Thyroid gland (tissue), 4 donors: ENCODE data around the gene UBE4A. TPM values are rescaled to one million over a fixed set of nuclear protein-coding genes. Genes with fewer than 3 reads are reported as not detected.

Experiments used
- DNase-seq, 2 donors: peaks; one replicate each; pipeline ENCODE4 v3.0.0-alpha.2; 2019
- H3K27ac ChIP-seq, 3 donors: fragments of 200-600 bp; sonication (generic); 1 replicate in 2 of 3; 2 replicates in 1 of 3; pipeline ENCODE4 v1.5.1; 2016 to 2019; ENCODE audit warnings: mild to moderate bottlenecking in 1 of 3, moderate library complexity in 1 of 3
- H3K27me3 ChIP-seq: fragments of 200-600 bp; sonication (generic); one replicate; pipeline ENCODE4 v1.5.1; 2019
- H3K36me3 ChIP-seq, 2 donors: fragments of 200-600 bp; sonication (generic); one replicate each; pipeline ENCODE4 v1.5.1; 2016 to 2019
- H3K4me1 ChIP-seq, 2 donors: fragments of 200-600 bp; sonication (generic); one replicate each; pipeline ENCODE4 v1.5.1; 2017 to 2019
- H3K4me3 ChIP-seq, 3 donors: fragments of 200-600 bp; sonication (generic); replicated peaks in 1 of 3; 1 replicate in 2 of 3; 2 replicates in 1 of 3; pipeline ENCODE4 v1.5.1; 2016; ENCODE audit warnings: mild to moderate bottlenecking in 1 of 3
- H3K9me3 ChIP-seq: fragments of 200-600 bp; sonication (generic); one replicate; pipeline ENCODE4 v1.5.1; 2017
- POLR2A ChIP-seq, 2 donors: fragments of 450-650 bp; IDR thresholded peaks; one replicate each; pipeline ENCODE4 v1.6.1; 2017; ENCODE audit warnings: antibody characterized with exemption in 2 of 2, mild to moderate bottlenecking in 2 of 2, moderate library complexity in 1 of 2
- WGBS, 2 donors: methylation state at CpG; one replicate each; pipeline ENCODE4 v1.1.5; 2017; 5-methylcytosine and 5-hydroxymethylcytosine counted together
- intact Hi-C: fragments of 100-400 bp; cut with DNase I; formaldehyde crosslinking; loops from one replicate; pipeline ENCODE4 v1.15.1; 2023
- total RNA-seq, 4 donors: library from RNA; depleted of rRNA; stranded (reverse); fragments of >200 nt; gene quantifications; one replicate each; pipeline ENCODE4 v1.2.3, GENCODE V29; 2016
- TF ChIP-seq, protein P1 (sequence below), 6 experiments: fragments of 200-600 bp in 3 of 6; fragments of 450-650 bp in 3 of 6; sonication (generic) in 3 of 6; IDR thresholded peaks; one replicate each; pipeline ENCODE4 v1.5.1; 2016 to 2019; ENCODE audit warnings: antibody characterized with exemption in 6 of 6, mild to moderate bottlenecking in 2 of 6, inconsistent platforms in 1 of 6, moderate library complexity in 1 of 6

UBE4A gene
- total RNA-seq, 4 donors from 2014 or later: 42.7 to 57.3 (median 48.2) TPM

DNA sequence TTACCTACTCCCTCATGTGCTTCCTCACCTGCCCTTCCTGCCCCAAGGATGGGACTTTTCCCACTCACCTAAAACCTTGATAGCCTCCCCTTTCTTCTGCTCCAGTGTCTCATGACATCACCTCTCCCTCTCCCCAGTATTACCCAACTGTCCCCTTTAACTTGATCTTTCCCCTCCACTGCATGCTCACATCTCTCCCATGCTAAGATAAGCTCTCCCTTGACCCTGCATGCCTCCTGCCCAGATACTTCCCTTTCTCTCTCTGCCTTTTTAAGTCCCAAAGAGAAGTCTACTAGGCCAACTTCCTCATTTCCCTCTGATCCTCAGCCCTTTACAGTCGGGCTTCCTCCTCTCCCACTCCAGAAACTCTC, 40.1 kb upstream of the UBE4A start:
- H3K27me3 ChIP-seq: no peaks in the 10 kb centered on the region
- intact Hi-C loops: no loop called here
- TF ChIP-seq POLR2A (IDR thresholded peaks at IDR 0.05): no peak
- TF ChIP-seq, protein P1, sequence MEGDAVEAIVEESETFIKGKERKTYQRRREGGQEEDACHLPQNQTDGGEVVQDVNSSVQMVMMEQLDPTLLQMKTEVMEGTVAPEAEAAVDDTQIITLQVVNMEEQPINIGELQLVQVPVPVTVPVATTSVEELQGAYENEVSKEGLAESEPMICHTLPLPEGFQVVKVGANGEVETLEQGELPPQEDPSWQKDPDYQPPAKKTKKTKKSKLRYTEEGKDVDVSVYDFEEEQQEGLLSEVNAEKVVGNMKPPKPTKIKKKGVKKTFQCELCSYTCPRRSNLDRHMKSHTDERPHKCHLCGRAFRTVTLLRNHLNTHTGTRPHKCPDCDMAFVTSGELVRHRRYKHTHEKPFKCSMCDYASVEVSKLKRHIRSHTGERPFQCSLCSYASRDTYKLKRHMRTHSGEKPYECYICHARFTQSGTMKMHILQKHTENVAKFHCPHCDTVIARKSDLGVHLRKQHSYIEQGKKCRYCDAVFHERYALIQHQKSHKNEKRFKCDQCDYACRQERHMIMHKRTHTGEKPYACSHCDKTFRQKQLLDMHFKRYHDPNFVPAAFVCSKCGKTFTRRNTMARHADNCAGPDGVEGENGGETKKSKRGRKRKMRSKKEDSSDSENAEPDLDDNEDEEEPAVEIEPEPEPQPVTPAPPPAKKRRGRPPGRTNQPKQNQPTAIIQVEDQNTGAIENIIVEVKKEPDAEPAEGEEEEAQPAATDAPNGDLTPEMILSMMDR (IDR thresholded peaks at IDR 0.05): no peak
- no peak overlapping the region for H3K4me3 ChIP-seq
- H3K27ac ChIP-seq: no peak overlapping the region
- H3K9me3 ChIP-seq: no peaks in the 10 kb centered on the region
- H3K36me3 ChIP-seq: no peaks in the 10 kb centered on the region
- no peak for DNase-seq
- 20 to 35% methylated on average over 1 of the region's 1 CpG for WGBS, 2 donors
- peaks cover 0 to 25% of the 10 kb centered on the region in 2 donors for H3K4me1 ChIP-seq

DNA sequence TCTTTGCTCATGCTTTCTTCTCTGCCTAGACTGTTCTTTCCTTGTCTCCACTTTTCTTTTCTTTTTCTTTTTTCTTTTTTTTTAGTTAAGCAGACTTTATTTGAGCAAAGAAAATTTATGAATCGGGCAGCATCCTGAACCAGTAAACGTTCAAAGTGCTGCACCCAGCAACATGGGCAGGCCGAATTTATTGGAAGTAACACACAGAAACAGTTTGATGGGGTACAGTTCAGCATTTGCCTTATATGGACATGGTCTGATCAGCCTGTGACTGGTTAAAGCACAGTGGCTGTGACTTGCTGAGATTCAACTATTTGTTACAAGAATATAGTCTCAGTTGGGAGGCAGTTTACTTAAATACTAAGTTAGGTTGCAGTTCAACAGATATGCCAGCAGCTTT, 38.9 kb upstream of the UBE4A start:
- TF ChIP-seq POLR2A (IDR thresholded peaks at IDR 0.05): no peak
- TF ChIP-seq, protein P1 (IDR thresholded peaks at IDR 0.05): no peak
- DNase-seq: no peak
- Histone ChIP-seq H3K27ac (no peak overlapping the region), H3K9me3 (no peaks in the 10 kb centered on the region), H3K27me3 (no peaks in the 10 kb centered on the region), H3K36me3 (no peaks in the 10 kb centered on the region), H3K4me1 (peaks cover 0 to 21% of the 10 kb centered on the region in 2 donors), H3K4me3 (no peak overlapping the region)
- intact Hi-C loops: no loop called here
- 94 to 95% methylated on average over 3 of the region's 3 CpGs for WGBS, 2 donors

DNA sequence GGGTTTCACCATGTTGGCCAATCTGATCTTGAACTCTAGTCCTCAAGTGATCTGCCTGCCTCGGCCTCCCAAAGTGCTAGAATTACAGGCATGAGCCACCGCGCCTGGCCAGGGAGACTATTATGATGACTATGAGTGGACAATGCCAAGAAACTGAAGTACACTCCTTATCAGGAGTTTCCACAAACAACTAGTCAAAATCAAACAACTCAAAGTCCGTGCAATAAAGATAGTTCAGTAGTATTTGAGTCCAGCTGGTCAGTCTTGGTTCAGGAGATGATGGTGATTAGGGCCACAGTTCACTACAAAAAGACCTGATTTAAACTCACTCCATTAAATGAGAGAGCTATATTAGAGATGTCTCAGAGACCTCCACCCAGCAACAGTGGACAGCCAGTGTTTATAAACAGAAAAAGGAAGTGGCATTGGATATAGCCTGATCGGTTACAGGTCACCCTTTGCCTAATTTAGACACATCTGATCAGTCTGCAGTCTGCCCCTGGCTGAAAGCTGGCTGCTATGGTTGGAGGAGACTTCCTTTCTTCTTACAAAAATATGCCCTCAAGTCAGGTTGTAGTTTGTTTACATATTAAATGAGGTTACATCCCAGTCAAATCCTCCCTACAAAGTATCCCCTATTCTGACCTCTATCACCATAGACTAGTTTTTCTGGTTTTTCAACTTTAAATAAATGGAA, 37.9 kb upstream of the UBE4A start:
- WGBS, 2 donors: 67 to 74% methylated on average over 5 of the region's 5 CpGs
- TF ChIP-seq POLR2A (IDR thresholded peaks at IDR 0.05): no peak
- TF ChIP-seq, protein P1 (IDR thresholded peaks at IDR 0.05): no peak
- peak overlapping the region in 1 of 3 donors; percentile 30 for H3K27ac ChIP-seq
- intact Hi-C loops: no loop called here
- H3K27me3 ChIP-seq: no peaks in the 10 kb centered on the region
- no peak for DNase-seq
- H3K4me3 ChIP-seq: no peak overlapping the region
- peaks cover 0 to 21% of the 10 kb centered on the region in 2 donors for H3K4me1 ChIP-seq
- no peaks in the 10 kb centered on the region for H3K36me3 ChIP-seq
- H3K9me3 ChIP-seq: no peaks in the 10 kb centered on the region

DNA sequence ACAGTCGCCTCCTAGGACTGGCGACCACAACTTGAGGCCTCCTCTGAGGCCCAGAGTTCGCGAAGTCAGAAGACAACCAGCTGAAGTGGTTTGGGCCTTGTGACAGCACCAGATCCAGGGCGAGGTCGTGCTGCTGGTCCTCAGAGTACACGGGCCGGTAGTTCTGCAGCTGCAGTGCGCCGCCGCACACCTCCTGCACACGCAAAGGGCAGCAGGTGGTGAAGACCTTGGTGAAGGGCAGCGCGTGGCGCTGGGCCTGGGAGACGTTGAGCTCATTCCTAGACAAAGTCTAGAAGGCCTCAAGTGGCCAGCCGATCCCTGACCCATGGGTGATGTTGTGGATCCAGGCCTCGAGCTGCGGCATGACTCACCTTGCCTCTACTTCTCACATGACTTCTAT, 36.7 kb upstream of the UBE4A start:
- Histone ChIP-seq H3K4me3 (no peak overlapping the region), H3K27me3 (no peaks in the 10 kb centered on the region), H3K4me1 (peaks cover 0 to 21% of the 10 kb centered on the region in 2 donors), H3K27ac (no peak overlapping the region), H3K36me3 (no peaks in the 10 kb centered on the region), H3K9me3 (no peaks in the 10 kb centered on the region)
- intact Hi-C loops: no loop called here
- WGBS, 2 donors: 95% methylated on average over 19 of the region's 19 CpGs
- TF ChIP-seq, protein P1 (IDR thresholded peaks at IDR 0.05): no peak
- TF ChIP-seq POLR2A (IDR thresholded peaks at IDR 0.05): no peak
- no peak for DNase-seq

DNA sequence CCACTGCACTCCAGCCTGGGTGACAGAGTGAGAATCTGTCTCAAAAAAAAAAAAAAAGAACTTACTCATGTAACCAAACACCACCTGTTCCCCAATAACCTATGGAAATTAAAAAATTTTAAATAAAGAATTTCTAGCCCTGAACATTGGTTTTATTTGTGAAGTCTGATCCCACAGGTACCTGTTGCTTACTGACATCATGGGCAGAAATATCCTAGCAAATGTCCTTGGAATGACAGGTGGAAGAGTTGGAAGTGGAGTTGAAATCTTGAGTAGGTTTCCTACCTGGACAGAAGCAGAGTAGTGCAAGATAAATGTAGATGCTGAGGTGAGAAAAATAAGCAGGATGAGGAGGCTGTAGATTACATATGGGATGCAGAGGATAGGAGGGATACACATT, 34.1 kb upstream of the UBE4A start:
- Histone ChIP-seq H3K9me3 (no peaks in the 10 kb centered on the region), H3K36me3 (no peaks in the 10 kb centered on the region), H3K27ac (no peak overlapping the region), H3K27me3 (no peaks in the 10 kb centered on the region), H3K4me1 (peaks cover 0 to 10% of the 10 kb centered on the region in 2 donors), H3K4me3 (no peak overlapping the region)
- intact Hi-C loops: no loop called here
- DNase-seq: no peak
- TF ChIP-seq POLR2A (IDR thresholded peaks at IDR 0.05): no peak
- TF ChIP-seq, protein P1 (IDR thresholded peaks at IDR 0.05): no peak
